Adrenal gland (tissue), 5 donors: ENCODE results near the gene FUT6.

Experiments
- CTCF ChIP-seq, 6 experiments: fragments of 450-650 bp in 4 of 6; fragments of 200-600 bp in 2 of 6; sonication (generic) in 1 of 6; IDR thresholded peaks; 1 replicate in 5 of 6; 2 replicates in 1 of 6; pipeline versions ENCODE4 v1.5.1 to v1.8.0; 2016 to 2021; ENCODE audit warnings: antibody characterized with exemption in 6 of 6, mild to moderate bottlenecking in 2 of 6, moderate library complexity in 1 of 6
- POLR2A ChIP-seq, 2 donors: fragments of 450-650 bp; IDR thresholded peaks; one replicate each; pipeline ENCODE4 v1.6.1; 2017; ENCODE audit warnings: antibody characterized with exemption in 2 of 2, mild to moderate bottlenecking in 2 of 2, moderate library complexity in 1 of 2
- donor health status: DM: no; HTN: no; CAD: no.

DNA sequence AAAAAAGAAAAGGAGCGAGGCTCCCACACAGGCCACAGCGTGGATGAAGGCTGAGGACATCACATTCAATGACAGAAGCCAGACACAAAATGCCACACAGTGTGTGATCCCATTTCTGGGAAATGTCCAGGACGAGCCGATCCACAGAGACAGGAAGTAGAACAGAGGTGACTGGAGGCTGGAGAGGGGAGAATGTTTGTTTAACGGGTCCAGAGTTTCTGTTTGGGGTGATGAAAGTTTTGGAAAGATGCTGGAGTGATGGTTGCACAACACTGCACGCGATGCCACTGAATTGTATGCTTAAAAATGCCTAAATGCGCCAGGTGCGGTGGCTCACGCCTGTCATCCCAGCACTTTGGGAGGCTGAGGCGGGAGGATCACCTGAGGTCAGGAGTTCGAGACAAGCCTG, 31.5 kb upstream of the FUT6 start:
- no peak for TF ChIP-seq CTCF (IDR thresholded peaks at IDR 0.05)
- no peak for TF ChIP-seq POLR2A (IDR thresholded peaks at IDR 0.05)
